GM18499 (cell line): ENCODE data around the gene ZNF549.

Experiments used
- ATAC-seq: cut with Tn5 transposase; IDR thresholded peaks from one replicate; pipeline ENCODE4 v1.9.1; 2021; ENCODE audit warnings: moderate number of reproducible peaks; ENCODE audit not compliant: insufficient read depth, unreplicated experiment

ZNF549 gene

DNA sequence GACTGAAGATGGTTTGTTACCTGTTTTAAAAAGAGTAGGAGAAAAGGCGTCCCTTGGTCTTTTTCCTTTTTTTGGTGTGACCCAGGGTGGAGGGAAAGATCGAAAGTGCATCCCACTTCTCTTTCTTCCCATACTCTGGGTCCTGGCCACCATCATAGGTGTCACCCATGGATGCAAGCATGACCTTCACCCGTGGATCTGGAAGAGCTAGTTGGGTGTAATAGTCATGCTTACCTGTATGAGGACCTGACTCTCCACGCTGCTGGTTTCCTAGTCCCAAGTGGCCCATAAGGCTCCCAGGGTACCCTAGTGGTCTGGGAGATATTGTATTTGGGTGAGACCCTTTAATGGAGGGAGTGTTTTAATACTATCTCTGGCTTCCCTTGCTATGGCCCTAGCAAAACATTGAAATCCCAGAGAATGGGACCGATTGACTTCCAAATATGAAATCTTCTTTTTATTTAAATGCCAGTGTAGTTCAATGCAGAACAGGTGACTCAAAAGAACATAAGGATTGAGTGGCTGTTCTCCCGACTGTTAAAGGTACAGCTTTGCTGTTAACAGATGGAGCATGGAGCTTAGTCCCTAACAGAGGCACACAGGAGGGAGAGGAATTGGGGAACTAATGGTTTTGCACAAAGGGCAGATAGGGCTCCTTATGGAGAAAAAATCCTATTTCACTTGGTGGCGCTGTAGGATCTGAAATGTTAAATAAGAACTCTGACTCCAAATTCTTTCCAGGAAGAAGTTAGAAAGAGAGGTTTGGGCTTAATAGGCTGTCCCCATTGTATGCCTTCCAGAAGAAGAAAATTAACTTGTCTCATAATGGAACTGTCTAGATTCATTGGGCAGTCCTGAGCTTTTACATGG, 39.5 kb downstream of the ZNF549 start:
- no peak for ATAC-seq

DNA sequence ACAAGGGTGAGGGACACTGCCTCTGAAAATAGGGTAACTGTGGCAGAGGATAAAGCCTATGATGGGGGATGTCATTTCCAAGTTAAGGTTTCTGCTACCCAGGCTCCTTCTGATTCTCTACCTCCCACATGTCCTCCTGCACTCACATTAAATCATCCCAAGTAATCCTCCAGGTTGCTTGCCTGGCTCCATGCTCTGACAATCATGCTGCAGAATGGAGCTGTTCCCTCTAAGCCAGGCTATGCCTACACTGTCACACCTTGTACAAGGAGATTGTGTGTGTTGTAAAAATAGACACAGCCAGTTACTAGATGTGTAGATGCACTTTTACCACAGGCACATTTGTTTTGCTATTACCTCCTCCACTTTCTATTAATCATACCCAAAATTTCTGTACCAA, 43.6 kb downstream of the ZNF549 start:
- no peak for ATAC-seq

DNA sequence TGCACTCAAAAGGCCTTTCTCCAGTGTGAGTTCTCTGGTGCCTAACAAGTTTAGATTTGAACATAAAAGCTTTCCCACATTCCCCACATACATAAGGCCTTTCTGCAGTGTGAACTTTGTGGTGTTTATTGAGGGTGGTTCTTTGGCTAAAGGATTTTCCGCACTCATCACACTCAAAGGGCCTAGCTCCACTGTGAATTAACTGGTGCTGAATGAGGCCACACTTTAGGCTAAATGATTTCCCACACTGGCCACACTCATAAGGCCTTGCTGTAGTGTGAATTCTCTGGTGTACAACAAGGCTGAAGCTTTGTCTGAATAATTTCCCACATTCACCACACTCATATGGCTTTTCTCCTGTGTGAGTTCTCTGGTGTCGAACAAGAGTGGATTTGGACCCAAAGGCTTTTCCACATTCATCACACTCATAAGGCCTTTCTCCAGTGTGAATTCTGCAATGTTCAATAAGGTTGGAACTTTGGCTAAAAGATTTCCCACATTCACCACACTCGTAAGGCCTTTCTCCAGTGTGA, 45.3 kb downstream of the ZNF549 start:
- no peak for ATAC-seq

DNA sequence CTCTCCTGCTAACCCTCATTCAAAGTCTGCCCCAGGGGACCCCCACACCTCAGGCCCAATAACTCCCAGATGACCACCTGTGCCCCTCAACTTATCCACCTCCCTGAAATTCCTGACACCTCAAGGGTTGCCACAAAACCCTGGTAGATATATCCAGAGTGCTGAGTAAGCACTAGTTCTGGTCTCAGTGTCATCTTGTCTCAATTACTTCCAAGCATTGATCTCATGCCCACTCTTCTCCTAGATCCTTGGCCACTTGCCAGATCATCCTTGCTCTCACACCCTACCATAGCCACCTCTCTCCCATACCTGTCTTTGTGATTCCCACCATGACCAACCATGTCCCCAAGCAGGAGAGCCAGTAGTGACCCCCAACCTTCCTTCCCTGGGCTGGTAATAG, 49.5 kb downstream of the ZNF549 start:
- ATAC-seq: no peak

DNA sequence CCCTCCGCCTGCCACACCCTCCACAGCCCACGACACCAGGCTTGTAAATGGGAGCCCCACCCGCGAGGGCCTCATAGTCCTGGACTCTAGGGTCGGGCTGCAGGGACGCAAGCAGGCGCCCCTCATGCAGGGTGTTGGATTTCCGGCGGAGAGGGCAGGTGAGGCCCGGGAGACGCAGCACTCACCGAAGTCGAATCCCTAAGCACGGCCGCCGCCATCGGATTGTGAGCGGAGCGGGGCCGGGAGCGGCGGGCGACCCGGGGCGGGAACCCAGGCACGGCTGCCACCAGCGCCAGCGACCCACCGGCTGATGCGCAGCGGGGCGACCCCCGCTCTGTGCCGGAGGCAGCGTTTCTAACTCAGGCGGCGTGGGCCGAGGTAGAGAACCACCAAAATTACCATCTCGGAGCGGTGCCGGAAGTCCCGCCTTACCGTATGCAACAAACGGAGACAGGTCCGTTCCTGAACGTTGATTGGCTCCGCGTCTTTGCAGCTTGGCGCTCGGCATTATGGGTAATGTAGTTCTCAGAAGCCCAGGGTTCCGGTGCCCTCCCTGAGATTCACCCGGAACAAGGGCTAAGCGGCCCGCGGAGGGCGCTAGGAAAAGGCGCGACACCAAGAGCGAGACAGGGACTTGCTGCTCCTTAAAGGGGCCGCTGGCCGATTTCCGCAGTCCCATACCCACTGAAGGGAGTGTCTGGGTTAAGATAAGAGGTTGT, 51.5 kb downstream of the ZNF549 start, which contains the start of gene ZNF416:
Gene ZNF416 (minus strand): TSS at position 425 of the 719 bp plus-strand sequence. CDS start 207 bp downstream, at position 218.
- ATAC-seq: peak; percentile 91

DNA sequence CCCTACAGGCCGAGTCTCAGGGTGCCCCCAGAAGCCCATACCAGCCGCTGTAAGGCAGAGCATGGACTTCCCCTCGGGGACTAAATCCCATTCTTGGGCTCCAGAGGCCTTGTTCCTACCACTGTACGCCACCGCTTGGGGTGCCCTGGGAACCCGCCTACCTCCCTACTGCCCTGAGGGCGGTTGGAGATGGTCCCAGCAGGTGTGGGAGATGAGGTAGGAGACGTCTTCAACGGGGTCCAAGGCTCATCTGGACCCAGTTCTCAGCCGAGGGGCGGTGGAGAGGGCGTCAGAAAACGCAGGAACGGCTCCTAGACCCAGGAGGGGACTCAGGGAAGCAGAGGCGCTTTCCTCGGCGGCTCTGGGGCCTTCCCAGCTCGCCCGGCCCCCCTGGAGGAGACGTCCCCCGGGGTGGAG, 56.0 kb downstream of the ZNF549 start:
- no peak for ATAC-seq

DNA sequence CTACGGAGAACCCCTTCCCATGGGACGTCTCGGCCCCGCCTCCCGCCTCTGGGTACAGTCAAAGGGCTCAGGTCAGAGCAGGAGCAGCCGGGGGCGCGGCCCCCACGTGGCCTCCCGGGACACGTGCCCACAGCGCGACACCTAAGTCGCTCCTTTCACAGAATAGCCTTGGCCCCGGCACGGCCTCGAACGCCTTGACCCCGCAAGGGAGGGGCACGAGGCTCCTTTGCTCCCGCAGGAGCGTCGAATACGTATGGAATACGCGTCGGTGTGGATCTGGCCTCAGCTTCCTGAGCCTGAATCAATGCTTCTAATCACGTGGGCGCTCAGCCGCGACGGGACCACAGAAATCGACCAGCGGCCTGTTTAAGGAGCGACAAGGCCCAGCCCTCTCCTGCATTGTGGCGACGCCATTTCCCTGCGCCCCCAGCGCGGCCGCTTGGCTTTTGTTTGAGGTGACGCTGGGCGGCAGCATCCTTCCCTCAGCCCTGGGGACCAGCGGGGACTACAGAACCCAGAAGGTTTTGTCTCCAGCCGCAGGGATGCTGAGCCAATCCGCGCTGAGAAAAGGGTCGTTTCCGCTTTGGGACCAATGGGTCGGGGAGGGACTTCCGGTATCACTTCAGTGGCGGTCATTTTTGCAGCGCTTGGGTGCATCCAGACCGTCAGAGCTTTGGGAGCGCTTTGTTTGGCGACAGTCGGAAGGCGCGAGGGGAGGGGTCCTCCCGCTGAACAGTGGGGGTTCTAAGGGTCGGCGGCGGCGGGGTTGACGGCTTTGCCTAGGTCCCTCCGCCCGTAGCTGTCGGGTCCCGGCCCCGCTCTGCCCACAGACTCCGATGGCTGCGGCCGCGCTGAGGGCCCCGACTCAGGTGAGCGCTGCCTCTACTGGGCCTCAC, 56.6 kb downstream of the ZNF549 start, which contains the start of gene ZIK1:
Gene ZIK1 (plus strand): TSS at position 625 of the 896 bp plus-strand sequence. CDS start 212 bp downstream, at position 837.
- no peak for ATAC-seq

DNA sequence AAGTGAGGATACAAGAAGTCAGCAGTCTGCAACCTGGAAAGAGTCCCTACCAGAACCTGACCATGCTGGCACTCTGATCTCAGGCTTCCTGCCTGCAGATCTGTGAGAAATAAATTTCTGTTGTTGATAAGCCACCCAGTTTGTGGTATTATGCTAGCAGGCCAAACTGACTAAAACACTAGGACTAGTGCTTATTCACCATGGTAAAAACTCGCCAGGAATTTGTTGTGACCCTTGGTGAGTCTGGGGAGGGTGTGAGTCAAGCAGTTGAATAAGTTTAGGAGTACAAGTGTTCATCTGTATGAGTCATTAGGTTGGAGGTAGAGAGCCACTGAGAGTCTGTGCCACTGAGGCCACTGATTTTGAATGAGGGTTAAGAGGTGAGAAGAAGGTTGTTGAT, 60.4 kb downstream of the ZNF549 start:
- ATAC-seq: no peak

DNA sequence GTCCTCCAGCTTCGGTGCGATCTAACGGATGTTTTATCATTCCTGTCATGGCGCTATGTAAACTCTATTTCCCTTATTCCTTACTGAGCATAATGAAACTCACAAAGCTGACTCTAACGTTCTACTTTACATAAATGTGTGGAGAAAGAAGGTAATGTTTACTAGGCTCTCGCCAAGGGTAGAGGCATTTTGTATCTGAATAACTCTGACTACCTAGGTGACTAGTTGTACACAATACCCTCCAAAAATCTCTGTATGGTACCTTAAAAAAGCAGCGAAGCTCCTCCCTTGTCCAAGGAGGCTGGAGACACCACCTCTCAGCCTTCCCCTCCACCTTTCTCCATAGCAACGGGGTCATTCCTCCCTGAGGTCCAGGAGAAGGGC, 72.2 kb downstream of the ZNF549 start:
- no peak for ATAC-seq

DNA sequence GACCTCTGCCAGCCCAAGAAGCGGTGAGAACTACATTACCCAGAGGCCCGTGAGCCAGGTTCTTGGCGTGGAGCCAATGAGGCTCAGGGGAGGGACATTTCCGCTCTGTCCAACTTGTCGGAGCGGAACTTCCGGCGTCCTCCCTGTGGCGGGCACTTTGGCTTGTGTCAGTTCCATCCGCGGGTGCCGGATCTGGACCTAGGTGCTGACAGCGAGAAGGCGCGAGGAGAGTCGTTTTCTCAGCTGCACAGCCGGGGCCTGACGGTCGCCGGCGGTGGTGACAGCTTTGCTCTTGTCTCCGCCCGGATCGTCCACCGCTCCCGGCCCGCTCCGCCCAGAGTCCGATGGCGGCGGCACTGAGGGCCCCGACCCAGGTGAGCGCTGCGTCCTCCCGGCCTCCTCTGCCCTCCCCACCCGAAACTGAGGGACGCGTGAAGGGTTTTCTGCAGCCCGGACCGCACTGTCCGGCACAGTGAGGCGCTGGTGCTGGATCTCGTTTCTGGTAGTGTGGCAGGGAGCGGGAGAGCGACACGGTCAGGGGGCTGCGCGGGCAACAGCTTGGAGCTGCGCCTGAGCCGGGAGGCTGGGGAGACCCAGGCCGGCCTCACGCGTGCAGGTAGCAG, 72.7 kb downstream of the ZNF549 start, which contains the start of gene ZNF530:
Gene ZNF530 (plus strand): TSS at position 125 of the 623 bp plus-strand sequence. CDS start 4,461 bp downstream, outside the sequence.
- ATAC-seq: peak; percentile 59

DNA sequence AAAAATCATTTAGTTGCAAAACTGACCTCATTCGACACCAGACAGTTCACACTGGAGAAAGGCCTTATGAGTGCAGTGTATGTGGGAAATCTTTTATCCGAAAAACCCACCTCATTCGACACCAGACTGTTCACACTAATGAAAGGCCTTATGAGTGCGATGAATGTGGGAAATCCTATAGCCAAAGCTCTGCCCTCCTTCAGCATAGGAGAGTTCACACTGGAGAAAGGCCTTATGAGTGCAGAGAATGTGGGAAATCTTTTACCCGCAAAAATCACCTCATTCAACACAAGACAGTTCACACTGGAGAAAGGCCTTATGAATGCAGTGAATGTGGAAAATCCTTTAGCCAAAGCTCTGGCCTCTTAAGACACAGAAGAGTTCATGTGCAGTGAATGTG, 79.8 kb downstream of the ZNF549 start:
- no peak for ATAC-seq
